HK-2 (cell line): ENCODE data around the gene CNPPD1.

Experiments
- DNase-seq: peaks from one replicate; pipeline ENCODE4 v3.0.0-alpha.2; 2018; ENCODE audit not compliant: unreplicated experiment

The CNPPD1 gene

DNA sequence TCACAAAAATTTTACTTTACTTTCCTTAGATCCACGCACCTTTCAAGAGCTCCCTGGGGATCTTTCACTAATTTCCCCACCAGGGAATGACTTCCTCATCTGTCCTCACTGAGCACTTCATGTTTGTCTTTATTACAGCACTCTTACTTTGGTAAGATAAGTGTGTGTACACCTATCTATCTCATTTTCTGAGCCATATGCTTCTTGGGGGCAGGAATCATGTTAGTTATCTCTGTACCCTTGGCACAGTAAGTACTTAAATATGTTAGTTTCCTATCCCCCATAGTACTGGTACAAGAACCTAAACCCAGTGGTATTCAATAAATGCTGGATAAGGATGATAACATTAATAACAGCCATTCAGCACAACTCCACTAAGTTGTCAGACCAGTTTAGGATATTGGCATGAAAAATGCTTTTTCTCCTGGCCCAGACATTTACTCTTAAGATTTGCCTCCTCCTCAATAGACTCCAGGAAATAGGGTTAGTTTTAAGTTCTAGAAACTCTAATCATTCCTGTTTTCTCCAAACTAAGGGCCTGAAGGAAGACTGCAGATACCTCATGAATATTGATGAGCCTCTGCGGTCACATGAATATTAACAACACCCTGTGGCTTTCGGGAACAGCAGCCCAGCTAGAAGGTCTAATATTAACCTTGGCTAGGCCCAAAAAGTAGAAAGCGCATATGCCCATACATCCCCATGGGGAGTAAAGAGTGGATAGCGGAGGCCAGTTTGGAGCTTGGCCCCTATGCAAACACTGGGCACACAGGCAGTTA lies 54.3 kb downstream of the CNPPD1 start:
- DNase-seq, result no peak
